NCI-H1417 treated with DMSO at 0.1 percent for 48 hours (cell line): ENCODE results near the gene PLA2G4A.

Experiments
- DNase-seq: peaks from one replicate; lab custom pipeline; 2025; lab: John Stamatoyannopoulos, UW

Gene PLA2G4A

GRCh38 chr1:186828611-186829454, at the start of gene PLA2G4A:
PLA2G4A (plus strand) TSS chr1:186828949; CDS start chr1:186854355, 25,406 bp downstream.
- DNase-seq = no peak

GRCh38 chr1:186780076-186780475, 48.7 kb upstream of the PLA2G4A start:
- DNase-seq = no peak

GRCh38 chr1:186781730-186782129, 47.0 kb upstream of the PLA2G4A start:
- no peak for DNase-seq

- no peak for DNase-seq
These were observed 46.0 kb upstream of the PLA2G4A start for GRCh38 chr1:186782791-186783190.

- DNase-seq = no peak
These were observed 45.6 kb upstream of the PLA2G4A start for GRCh38 chr1:186783193-186783592.

- no peak for DNase-seq
These were observed 43.2 kb upstream of the PLA2G4A start for GRCh38 chr1:186785503-186785902.

GRCh38 chr1:186790101-186790500, 38.6 kb upstream of the PLA2G4A start:
- DNase-seq = no peak

- no peak for DNase-seq
These were observed 35.7 kb upstream of the PLA2G4A start for GRCh38 chr1:186792870-186793581.

- DNase-seq = no peak
These were observed 35.2 kb upstream of the PLA2G4A start for GRCh38 chr1:186793582-186793927.

- DNase-seq = no peak
These were observed 29.6 kb upstream of the PLA2G4A start for GRCh38 chr1:186798960-186799688.

GRCh38 chr1:186799689-186800054, 29.1 kb upstream of the PLA2G4A start:
- DNase-seq = no peak

GRCh38 chr1:186802388-186802787, 26.4 kb upstream of the PLA2G4A start:
- DNase-seq = no peak

- no peak for DNase-seq
These were observed 24.1 kb upstream of the PLA2G4A start for GRCh38 chr1:186804679-186805078.

GRCh38 chr1:186806477-186806876, 22.3 kb upstream of the PLA2G4A start:
- DNase-seq = no peak

- no peak for DNase-seq
These were observed 21.6 kb upstream of the PLA2G4A start for GRCh38 chr1:186807163-186807562.

GRCh38 chr1:186811892-186812291, 16.9 kb upstream of the PLA2G4A start:
- no peak for DNase-seq

GRCh38 chr1:186812570-186812969, 16.2 kb upstream of the PLA2G4A start:
- no peak for DNase-seq

- DNase-seq = no peak
These were observed 15.3 kb upstream of the PLA2G4A start for GRCh38 chr1:186813420-186813819.

GRCh38 chr1:186819126-186819525, 9.6 kb upstream of the PLA2G4A start:
- no peak for DNase-seq

- no peak for DNase-seq
These were observed 9.2 kb upstream of the PLA2G4A start for GRCh38 chr1:186819563-186819962.

- no peak for DNase-seq
These were observed 1.2 kb downstream of the PLA2G4A start for GRCh38 chr1:186829686-186830587.

- DNase-seq = no peak
These were observed 2.4 kb downstream of the PLA2G4A start for GRCh38 chr1:186831168-186831567.
